Measurements from ENCODE around the gene PLIN4. TPM values are rescaled to one million over a fixed set of nuclear protein-coding genes. Genes with fewer than 3 reads are reported as not detected.

The PLIN4 gene
- total RNA-seq, 1 donor: under 0.01 TPM

DNA sequence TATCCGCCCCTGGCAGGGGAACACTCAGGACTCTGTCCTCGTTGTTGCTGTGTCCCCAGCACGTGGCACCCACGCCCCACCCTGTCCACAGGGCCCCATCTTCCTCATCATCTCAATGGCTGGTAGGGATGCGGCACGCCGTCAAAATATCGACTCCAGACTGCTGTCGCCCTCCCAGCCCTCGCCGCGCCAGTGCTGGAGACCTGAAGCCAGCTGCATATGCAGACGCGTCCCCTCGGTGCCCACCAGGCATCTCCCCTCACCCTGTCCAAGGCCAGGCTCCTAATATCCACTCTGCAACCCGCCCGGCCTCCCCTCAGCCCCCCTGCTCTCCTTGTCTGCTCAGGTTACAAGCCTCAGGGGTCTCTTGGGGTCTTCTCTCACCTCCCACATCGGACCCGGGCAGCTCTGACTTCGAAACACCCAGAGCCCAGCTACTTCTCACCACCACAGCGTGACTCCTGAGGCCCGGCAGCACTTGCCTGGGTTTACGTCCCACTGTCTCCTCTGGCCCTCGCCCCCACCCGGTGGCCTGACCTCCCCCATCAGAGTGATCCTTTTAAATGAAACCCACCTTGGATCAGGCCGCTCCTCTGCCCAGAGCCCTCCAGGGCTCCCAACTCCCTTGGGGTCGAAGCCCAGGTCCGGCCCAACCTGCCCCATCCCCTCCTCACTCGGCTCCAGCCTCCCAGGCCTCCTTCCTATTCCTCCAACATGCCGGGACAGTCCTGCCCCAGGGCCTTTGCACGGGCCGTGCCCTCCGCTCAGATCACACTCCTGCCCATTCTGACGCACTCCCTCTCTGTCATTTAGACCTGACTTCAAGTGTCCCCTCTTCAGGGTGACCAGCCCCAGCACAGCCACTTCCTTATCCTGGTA is 12.5 kb downstream of the PLIN4 start:
- DNase-seq (ENCODE audit: insufficient read length, low spot score, missing footprints): no peak
- Histone ChIP-seq H3K4me2 (ENCODE audit: insufficient read depth, low read length) (no peak overlapping the region), H4K20me1 (ENCODE audit: insufficient read depth, low read length) (peaks cover 7% of the 10 kb centered on the region), H3K36me3 (ENCODE audit: insufficient read depth, low read length) (peaks cover 11% of the 10 kb centered on the region), H2AFZ (ENCODE audit: low read length) (no peak overlapping the region), H3K27ac (ENCODE audit: low read depth, low read length) (no peak overlapping the region), H3K4me3 (ENCODE audit: insufficient read depth, low read length) (no peak overlapping the region), H3K9me3 (ENCODE audit: low read depth, low read length) (no peaks in the 10 kb centered on the region), H3K4me1 (ENCODE audit: insufficient read depth, low read length) (peaks cover 6% of the 10 kb centered on the region), H3K27me3 (ENCODE audit: insufficient read depth, low read length) (no peaks in the 10 kb centered on the region), H3K79me2 (ENCODE audit: insufficient read depth, low read length) (no peaks in the 10 kb centered on the region)
- TF ChIP-seq, protein P1, sequence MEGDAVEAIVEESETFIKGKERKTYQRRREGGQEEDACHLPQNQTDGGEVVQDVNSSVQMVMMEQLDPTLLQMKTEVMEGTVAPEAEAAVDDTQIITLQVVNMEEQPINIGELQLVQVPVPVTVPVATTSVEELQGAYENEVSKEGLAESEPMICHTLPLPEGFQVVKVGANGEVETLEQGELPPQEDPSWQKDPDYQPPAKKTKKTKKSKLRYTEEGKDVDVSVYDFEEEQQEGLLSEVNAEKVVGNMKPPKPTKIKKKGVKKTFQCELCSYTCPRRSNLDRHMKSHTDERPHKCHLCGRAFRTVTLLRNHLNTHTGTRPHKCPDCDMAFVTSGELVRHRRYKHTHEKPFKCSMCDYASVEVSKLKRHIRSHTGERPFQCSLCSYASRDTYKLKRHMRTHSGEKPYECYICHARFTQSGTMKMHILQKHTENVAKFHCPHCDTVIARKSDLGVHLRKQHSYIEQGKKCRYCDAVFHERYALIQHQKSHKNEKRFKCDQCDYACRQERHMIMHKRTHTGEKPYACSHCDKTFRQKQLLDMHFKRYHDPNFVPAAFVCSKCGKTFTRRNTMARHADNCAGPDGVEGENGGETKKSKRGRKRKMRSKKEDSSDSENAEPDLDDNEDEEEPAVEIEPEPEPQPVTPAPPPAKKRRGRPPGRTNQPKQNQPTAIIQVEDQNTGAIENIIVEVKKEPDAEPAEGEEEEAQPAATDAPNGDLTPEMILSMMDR (IDR thresholded peaks at IDR 0.05; ENCODE audit: extremely low read depth, low read depth, low read length): no peak

GRCh38 chr19:4504891-4505569 is 13.3 kb downstream of the PLIN4 start:
- H3K9me3 ChIP-seq (ENCODE audit: low read depth, low read length): no peaks in the 10 kb centered on the region
- no peaks in the 10 kb centered on the region for H3K27me3 ChIP-seq (ENCODE audit: insufficient read depth, low read length)
- peaks cover 6% of the 10 kb centered on the region for H3K4me1 ChIP-seq (ENCODE audit: insufficient read depth, low read length)
- no peak overlapping the region for H3K27ac ChIP-seq (ENCODE audit: low read depth, low read length)
- no peaks in the 10 kb centered on the region for H3K79me2 ChIP-seq (ENCODE audit: insufficient read depth, low read length)
- no peak overlapping the region for H2AFZ ChIP-seq (ENCODE audit: low read length)
- no peak overlapping the region for H3K4me2 ChIP-seq (ENCODE audit: insufficient read depth, low read length)
- peaks cover 11% of the 10 kb centered on the region for H3K36me3 ChIP-seq (ENCODE audit: insufficient read depth, low read length)
- H4K20me1 ChIP-seq (ENCODE audit: insufficient read depth, low read length): peaks cover 7% of the 10 kb centered on the region
- no peak overlapping the region for H3K4me3 ChIP-seq (ENCODE audit: insufficient read depth, low read length)
- TF ChIP-seq, protein P1 (IDR thresholded peaks at IDR 0.05; ENCODE audit: extremely low read depth, low read depth, low read length): no peak
- DNase-seq (ENCODE audit: insufficient read length, low spot score, missing footprints): no peak

- Histone ChIP-seq H4K20me1 (ENCODE audit: insufficient read depth, low read length) (peaks cover 7% of the 10 kb centered on the region), H3K27me3 (ENCODE audit: insufficient read depth, low read length) (no peaks in the 10 kb centered on the region), H3K9me3 (ENCODE audit: low read depth, low read length) (no peaks in the 10 kb centered on the region), H3K4me2 (ENCODE audit: insufficient read depth, low read length) (no peak overlapping the region), H3K27ac (ENCODE audit: low read depth, low read length) (no peak overlapping the region), H3K79me2 (ENCODE audit: insufficient read depth, low read length) (no peaks in the 10 kb centered on the region), H2AFZ (ENCODE audit: low read length) (no peak overlapping the region), H3K4me1 (ENCODE audit: insufficient read depth, low read length) (peaks cover 6% of the 10 kb centered on the region), H3K4me3 (ENCODE audit: insufficient read depth, low read length) (no peak overlapping the region), H3K36me3 (ENCODE audit: insufficient read depth, low read length) (peaks cover 11% of the 10 kb centered on the region)
- TF ChIP-seq, protein P1 (IDR thresholded peaks at IDR 0.05; ENCODE audit: extremely low read depth, low read depth, low read length): no peak
- DNase-seq (ENCODE audit: insufficient read length, low spot score, missing footprints): peak; percentile 73
Observed at GRCh38 chr19:4504297-4504701, 14.0 kb downstream of the PLIN4 start.

GRCh38 chr19:4503825-4504170 is 14.5 kb downstream of the PLIN4 start:
- no peak overlapping the region for H3K4me3 ChIP-seq (ENCODE audit: insufficient read depth, low read length)

More at GRCh38 chr19:4503825-4504170, 14.5 kb downstream of the PLIN4 start:
- H3K79me2 ChIP-seq (ENCODE audit: insufficient read depth, low read length): no peaks in the 10 kb centered on the region
- peaks cover 11% of the 10 kb centered on the region for H3K36me3 ChIP-seq (ENCODE audit: insufficient read depth, low read length)
- H3K4me1 ChIP-seq (ENCODE audit: insufficient read depth, low read length): peaks cover 6% of the 10 kb centered on the region
- no peaks in the 10 kb centered on the region for H3K27me3 ChIP-seq (ENCODE audit: insufficient read depth, low read length)
- peaks cover 7% of the 10 kb centered on the region for H4K20me1 ChIP-seq (ENCODE audit: insufficient read depth, low read length)
- no peaks in the 10 kb centered on the region for H3K9me3 ChIP-seq (ENCODE audit: low read depth, low read length)
- DNase-seq (ENCODE audit: insufficient read length, low spot score, missing footprints): peak; percentile 57
- no peak overlapping the region for H3K27ac ChIP-seq (ENCODE audit: low read depth, low read length)
- H2AFZ ChIP-seq (ENCODE audit: low read length): no peak overlapping the region
- TF ChIP-seq, protein P1 (IDR thresholded peaks at IDR 0.05; ENCODE audit: extremely low read depth, low read depth, low read length): no peak
- no peak overlapping the region for H3K4me2 ChIP-seq (ENCODE audit: insufficient read depth, low read length)

Data from osteoblast (primary cell).